ENCODE measurements around the gene SMYD2. TPM values are rescaled to one million over a fixed set of nuclear protein-coding genes. Genes with fewer than 3 reads are reported as not detected.
A peak's percentile ranks its signal among the peaks of the same experiment; 100 is the strongest.

The SMYD2 gene
- total RNA-seq, 1 donor from 2014 or later: 63.2 TPM

GRCh38 chr1:214282630-214283242, 1.8 kb downstream of the SMYD2 start:
- Histone ChIP-seq H3K9me3 (ENCODE audit: control insufficient read depth in 3 of 3, low read length in 3 of 3) (no peaks in the 10 kb centered on the region), H3K4me1 (ENCODE audit: control insufficient read depth in 3 of 3, insufficient read depth in 3 of 3, low read length in 3 of 3) (peaks cover 13 to 42% (median 20%) of the 10 kb centered on the region in 3 donors), H3K27ac (ENCODE audit: low read depth, low read length) (peak overlapping the region; percentile 79), H3K36me3 (ENCODE audit: control insufficient read depth in 3 of 3, insufficient read depth in 3 of 3, low read length in 3 of 3) (no peaks in the 10 kb centered on the region), H3K9ac (ENCODE audit: low read depth in 1 of 3, low read length in 3 of 3) (peak overlapping the region in 1 of 3 donors; percentile 69), H3K27me3 (ENCODE audit: control insufficient read depth in 3 of 3, insufficient read depth in 3 of 3, low read length in 3 of 3) (no peaks in the 10 kb centered on the region), H3K4me3 (ENCODE audit: low read length in 3 of 3) (peak overlapping the region in 2 of 3 donors; percentile 91 to 94)

GRCh38 chr1:214285610-214286440, 4.9 kb downstream of the SMYD2 start:
- H3K4me3 ChIP-seq (ENCODE audit: low read length in 3 of 3): no peak overlapping the region
- no peak overlapping the region for H3K9ac ChIP-seq (ENCODE audit: low read depth in 1 of 3, low read length in 3 of 3)
- no peaks in the 10 kb centered on the region for H3K36me3 ChIP-seq (ENCODE audit: control insufficient read depth in 3 of 3, insufficient read depth in 3 of 3, low read length in 3 of 3)
- peaks cover 11 to 31% (median 18%) of the 10 kb centered on the region in 3 donors for H3K4me1 ChIP-seq (ENCODE audit: control insufficient read depth in 3 of 3, insufficient read depth in 3 of 3, low read length in 3 of 3)
- no peaks in the 10 kb centered on the region for H3K9me3 ChIP-seq (ENCODE audit: control insufficient read depth in 3 of 3, low read length in 3 of 3)
- no peaks in the 10 kb centered on the region for H3K27me3 ChIP-seq (ENCODE audit: control insufficient read depth in 3 of 3, insufficient read depth in 3 of 3, low read length in 3 of 3)
- no peak overlapping the region for H3K27ac ChIP-seq (ENCODE audit: low read depth, low read length)

- H3K4me1 ChIP-seq (ENCODE audit: control insufficient read depth in 3 of 3, insufficient read depth in 3 of 3, low read length in 3 of 3): peaks cover 8 to 27% (median 10%) of the 10 kb centered on the region in 3 donors
- H3K9ac ChIP-seq (ENCODE audit: low read depth in 1 of 3, low read length in 3 of 3): no peak overlapping the region
- H3K27me3 ChIP-seq (ENCODE audit: control insufficient read depth in 3 of 3, insufficient read depth in 3 of 3, low read length in 3 of 3): no peaks in the 10 kb centered on the region
- H3K4me3 ChIP-seq (ENCODE audit: low read length in 3 of 3): no peak overlapping the region
- H3K27ac ChIP-seq (ENCODE audit: low read depth, low read length): no peak overlapping the region
- no peaks in the 10 kb centered on the region for H3K36me3 ChIP-seq (ENCODE audit: control insufficient read depth in 3 of 3, insufficient read depth in 3 of 3, low read length in 3 of 3)
- no peaks in the 10 kb centered on the region for H3K9me3 ChIP-seq (ENCODE audit: control insufficient read depth in 3 of 3, low read length in 3 of 3)
Observed at GRCh38 chr1:214287884-214288283, 6.9 kb downstream of the SMYD2 start.

- H3K9ac ChIP-seq (ENCODE audit: low read depth in 1 of 3, low read length in 3 of 3): no peak overlapping the region
- no peak overlapping the region for H3K4me3 ChIP-seq (ENCODE audit: low read length in 3 of 3)
- peaks cover 7 to 28% (median 10%) of the 10 kb centered on the region in 3 donors for H3K4me1 ChIP-seq (ENCODE audit: control insufficient read depth in 3 of 3, insufficient read depth in 3 of 3, low read length in 3 of 3)
- no peaks in the 10 kb centered on the region for H3K9me3 ChIP-seq (ENCODE audit: control insufficient read depth in 3 of 3, low read length in 3 of 3)
- no peaks in the 10 kb centered on the region for H3K27me3 ChIP-seq (ENCODE audit: control insufficient read depth in 3 of 3, insufficient read depth in 3 of 3, low read length in 3 of 3)
- H3K36me3 ChIP-seq (ENCODE audit: control insufficient read depth in 3 of 3, insufficient read depth in 3 of 3, low read length in 3 of 3): no peaks in the 10 kb centered on the region
- no peak overlapping the region for H3K27ac ChIP-seq (ENCODE audit: low read depth, low read length)
Observed at GRCh38 chr1:214289574-214290272, 8.8 kb downstream of the SMYD2 start.

- Histone ChIP-seq H3K4me1 (ENCODE audit: control insufficient read depth in 3 of 3, insufficient read depth in 3 of 3, low read length in 3 of 3) (peaks cover 10 to 27% (median 15%) of the 10 kb centered on the region in 3 donors), H3K27ac (ENCODE audit: low read depth, low read length) (no peak overlapping the region), H3K27me3 (ENCODE audit: control insufficient read depth in 3 of 3, insufficient read depth in 3 of 3, low read length in 3 of 3) (no peaks in the 10 kb centered on the region), H3K9ac (ENCODE audit: low read depth in 1 of 3, low read length in 3 of 3) (no peak overlapping the region), H3K9me3 (ENCODE audit: control insufficient read depth in 3 of 3, low read length in 3 of 3) (no peaks in the 10 kb centered on the region), H3K36me3 (ENCODE audit: control insufficient read depth in 3 of 3, insufficient read depth in 3 of 3, low read length in 3 of 3) (no peaks in the 10 kb centered on the region), H3K4me3 (ENCODE audit: low read length in 3 of 3) (no peak overlapping the region)
Observed at GRCh38 chr1:214290424-214291037, 9.6 kb downstream of the SMYD2 start.

- Histone ChIP-seq H3K27me3 (ENCODE audit: control insufficient read depth in 3 of 3, insufficient read depth in 3 of 3, low read length in 3 of 3) (no peaks in the 10 kb centered on the region), H3K4me1 (ENCODE audit: control insufficient read depth in 3 of 3, insufficient read depth in 3 of 3, low read length in 3 of 3) (peaks cover 22 to 30% (median 27%) of the 10 kb centered on the region in 3 donors), H3K9ac (ENCODE audit: low read depth in 1 of 3, low read length in 3 of 3) (no peak overlapping the region), H3K36me3 (ENCODE audit: control insufficient read depth in 3 of 3, insufficient read depth in 3 of 3, low read length in 3 of 3) (no peaks in the 10 kb centered on the region), H3K27ac (ENCODE audit: low read depth, low read length) (no peak overlapping the region), H3K9me3 (ENCODE audit: control insufficient read depth in 3 of 3, low read length in 3 of 3) (no peaks in the 10 kb centered on the region), H3K4me3 (ENCODE audit: low read length in 3 of 3) (no peak overlapping the region)
Observed at GRCh38 chr1:214292322-214292721, 11.4 kb downstream of the SMYD2 start.

- Histone ChIP-seq H3K36me3 (ENCODE audit: control insufficient read depth in 3 of 3, insufficient read depth in 3 of 3, low read length in 3 of 3) (no peaks in the 10 kb centered on the region), H3K9me3 (ENCODE audit: control insufficient read depth in 3 of 3, low read length in 3 of 3) (no peaks in the 10 kb centered on the region), H3K4me1 (ENCODE audit: control insufficient read depth in 3 of 3, insufficient read depth in 3 of 3, low read length in 3 of 3) (peaks cover 17 to 21% (median 19%) of the 10 kb centered on the region in 3 donors), H3K27ac (ENCODE audit: low read depth, low read length) (peak overlapping the region; percentile 67), H3K9ac (ENCODE audit: low read depth in 1 of 3, low read length in 3 of 3) (no peak overlapping the region), H3K4me3 (ENCODE audit: low read length in 3 of 3) (no peak overlapping the region), H3K27me3 (ENCODE audit: control insufficient read depth in 3 of 3, insufficient read depth in 3 of 3, low read length in 3 of 3) (no peaks in the 10 kb centered on the region)
Observed at GRCh38 chr1:214295934-214296333, 15.0 kb downstream of the SMYD2 start.

- H3K27me3 ChIP-seq (ENCODE audit: control insufficient read depth in 3 of 3, insufficient read depth in 3 of 3, low read length in 3 of 3): no peaks in the 10 kb centered on the region
- peaks cover 12 to 21% (median 15%) of the 10 kb centered on the region in 3 donors for H3K4me1 ChIP-seq (ENCODE audit: control insufficient read depth in 3 of 3, insufficient read depth in 3 of 3, low read length in 3 of 3)
- peak overlapping the region; percentile 67 for H3K27ac ChIP-seq (ENCODE audit: low read depth, low read length)
- no peaks in the 10 kb centered on the region for H3K9me3 ChIP-seq (ENCODE audit: control insufficient read depth in 3 of 3, low read length in 3 of 3)
- no peaks in the 10 kb centered on the region for H3K36me3 ChIP-seq (ENCODE audit: control insufficient read depth in 3 of 3, insufficient read depth in 3 of 3, low read length in 3 of 3)
- peak overlapping the region; percentile 18 to 57 (median 47) for H3K9ac ChIP-seq (ENCODE audit: low read depth in 1 of 3, low read length in 3 of 3)
- H3K4me3 ChIP-seq (ENCODE audit: low read length in 3 of 3): peak overlapping the region in 1 of 3 donors; percentile 30
Observed at GRCh38 chr1:214296860-214297745, 16.1 kb downstream of the SMYD2 start.

GRCh38 chr1:214300149-214300780, 19.3 kb downstream of the SMYD2 start:
- H3K36me3 ChIP-seq (ENCODE audit: control insufficient read depth in 3 of 3, insufficient read depth in 3 of 3, low read length in 3 of 3): no peaks in the 10 kb centered on the region
- H3K27ac ChIP-seq (ENCODE audit: low read depth, low read length): no peak overlapping the region
- no peaks in the 10 kb centered on the region for H3K9me3 ChIP-seq (ENCODE audit: control insufficient read depth in 3 of 3, low read length in 3 of 3)
- no peaks in the 10 kb centered on the region for H3K27me3 ChIP-seq (ENCODE audit: control insufficient read depth in 3 of 3, insufficient read depth in 3 of 3, low read length in 3 of 3)
- H3K9ac ChIP-seq (ENCODE audit: low read depth in 1 of 3, low read length in 3 of 3): no peak overlapping the region
- peaks cover 5 to 22% (median 18%) of the 10 kb centered on the region in 3 donors for H3K4me1 ChIP-seq (ENCODE audit: control insufficient read depth in 3 of 3, insufficient read depth in 3 of 3, low read length in 3 of 3)
- H3K4me3 ChIP-seq (ENCODE audit: low read length in 3 of 3): no peak overlapping the region

All from skeletal muscle tissue (tissue), 4 donors.